ENCODE results near the gene SMARCA5. TPM values are rescaled to one million over a fixed set of nuclear protein-coding genes. Genes with fewer than 3 reads are reported as not detected.
A peak's percentile ranks its signal among the peaks of the same experiment; 100 is the strongest.

Gene SMARCA5
- total RNA-seq, 4 donors from 2014 or later, result 13.6 to 28.4 (median 22.9) TPM

GRCh38 chr4:143482840-143483239, 30.7 kb upstream of the SMARCA5 start:
- H3K9me3 ChIP-seq, result no peaks in the 10 kb centered on the region

GRCh38 chr4:143486314-143486713, 27.2 kb upstream of the SMARCA5 start:
- H3K27me3 ChIP-seq, result no peaks in the 10 kb centered on the region
- intact Hi-C loops (cut with DNase I), result loop anchor here (10.0 kb wide), 1 partner anchor 282 kb away; no protein-coding TSS in a partner anchor
- TF ChIP-seq CTCF (IDR thresholded peaks at IDR 0.05) (no peak), POLR2A (IDR thresholded peaks at IDR 0.05) (no peak)

More at GRCh38 chr4:143482840-143483239, 30.7 kb upstream of the SMARCA5 start:
- no peaks in the 10 kb centered on the region for H3K4me1 ChIP-seq
- no peak overlapping the region for H3K4me3 ChIP-seq
- DNase-seq, result no peak
- H3K27me3 ChIP-seq, result no peaks in the 10 kb centered on the region
- H3K27ac ChIP-seq, result no peak overlapping the region
- no peaks in the 10 kb centered on the region for H3K36me3 ChIP-seq
- intact Hi-C loops (cut with DNase I), result loop anchor here (10.0 kb wide), 1 partner anchor 278 kb away; no protein-coding TSS in a partner anchor
- 0 to 7% methylated on average over 1 of the region's 1 CpG for WGBS, 2 donors
- TF ChIP-seq CTCF (IDR thresholded peaks at IDR 0.05) (peak in 5 of 6 experiments; percentile 48 to 64 (median 50)), POLR2A (IDR thresholded peaks at IDR 0.05) (no peak)

GRCh38 chr4:143488687-143489086, 24.8 kb upstream of the SMARCA5 start:
- DNase-seq, result no peak
- 83 to 86% methylated on average over 1 to 3 of the region's 3 CpGs for WGBS, 2 donors
- Histone ChIP-seq H3K27me3 (no peaks in the 10 kb centered on the region), H3K36me3 (no peaks in the 10 kb centered on the region), H3K27ac (no peak overlapping the region), H3K4me3 (no peak overlapping the region), H3K4me1 (no peaks in the 10 kb centered on the region), H3K9me3 (no peaks in the 10 kb centered on the region)
- TF ChIP-seq CTCF (IDR thresholded peaks at IDR 0.05), result no peak
- no peak for TF ChIP-seq POLR2A (IDR thresholded peaks at IDR 0.05)
- intact Hi-C loops (cut with DNase I), result loop anchor here (10.0 kb wide), 1 partner anchor 284 kb away; no protein-coding TSS in a partner anchor

More at GRCh38 chr4:143486314-143486713, 27.2 kb upstream of the SMARCA5 start:
- Histone ChIP-seq H3K36me3 (no peaks in the 10 kb centered on the region), H3K27ac (no peak overlapping the region), H3K9me3 (no peaks in the 10 kb centered on the region), H3K4me3 (no peak overlapping the region), H3K4me1 (no peaks in the 10 kb centered on the region)
- 81 to 100% methylated on average over 1 of the region's 1 CpG for WGBS, 2 donors
- no peak for DNase-seq

- no peak for DNase-seq
- Histone ChIP-seq H3K9me3 (no peaks in the 10 kb centered on the region), H3K36me3 (no peaks in the 10 kb centered on the region), H3K27ac (no peak overlapping the region), H3K4me1 (no peaks in the 10 kb centered on the region), H3K27me3 (no peaks in the 10 kb centered on the region), H3K4me3 (no peak overlapping the region)
- TF ChIP-seq POLR2A (IDR thresholded peaks at IDR 0.05), result no peak
- no peak for TF ChIP-seq CTCF (IDR thresholded peaks at IDR 0.05)
- 93 to 94% methylated on average over 2 of the region's 2 CpGs for whole genome bisulfite sequencing, 2 donors
- intact Hi-C loops (cut with DNase I), result loop anchor here (10.0 kb wide), 1 partner anchor 284 kb away; no protein-coding TSS in a partner anchor
Measured at GRCh38 chr4:143489106-143489505, 24.4 kb upstream of the SMARCA5 start.

GRCh38 chr4:143498021-143498420, 15.5 kb upstream of the SMARCA5 start:
- intact Hi-C loops (cut with DNase I), result no loop called here
- no peak for DNase-seq
- 75 to 83% methylated on average over 8 of the region's 8 CpGs for WGBS, 2 donors
- Histone ChIP-seq H3K36me3 (no peaks in the 10 kb centered on the region), H3K27me3 (no peaks in the 10 kb centered on the region), H3K9me3 (no peaks in the 10 kb centered on the region), H3K27ac (no peak overlapping the region), H3K4me3 (no peak overlapping the region), H3K4me1 (no peaks in the 10 kb centered on the region)
- no peak for TF ChIP-seq POLR2A (IDR thresholded peaks at IDR 0.05)
- no peak for TF ChIP-seq CTCF (IDR thresholded peaks at IDR 0.05)

Measured in esophagus squamous epithelium (tissue), 5 donors.